OCI-LY1 (cell line): Measurements from ENCODE around the gene KRT2.

Source experiments
- H2AFZ ChIP-seq: fragments of 200-600 bp; sonication (generic), shearing (Covaris generic); 2 replicates; pipeline ENCODE4 v1.6.0; 2014; ENCODE audit warnings: antibody characterized with exemption, mild to moderate bottlenecking, low read length
- H3F3A ChIP-seq: fragments of 200-600 bp; sonication (generic), shearing (Covaris generic); 2 replicates; pipeline ENCODE4 v1.6.0; 2014; ENCODE audit warnings: mild to moderate bottlenecking, antibody characterized with exemption, low read length, moderate library complexity; ENCODE audit not compliant: insufficient read depth
- H3K27ac ChIP-seq: fragments of 200-600 bp; sonication (generic); 2 replicates; pipeline ENCODE4 v1.5.1; 2014; ENCODE audit warnings: low read length, mixed run types, mild to moderate bottlenecking, low read depth; ENCODE audit not compliant: poor library complexity, severe bottlenecking
- H3K27me3 ChIP-seq: fragments of 200-600 bp; sonication (generic); 2 replicates; pipeline ENCODE4 v1.6.0; 2014; ENCODE audit warnings: antibody characterized with exemption, mild to moderate bottlenecking, low read length, moderate library complexity; ENCODE audit not compliant: insufficient read depth
- H3K36me3 ChIP-seq: fragments of 200-600 bp; sonication (generic); 2 replicates; pipeline ENCODE4 v1.6.1; 2014; ENCODE audit warnings: mild to moderate bottlenecking, antibody characterized with exemption, low read length, moderate library complexity, mixed read lengths; ENCODE audit not compliant: insufficient read depth
- H3K4me1 ChIP-seq: fragments of 200-600 bp; sonication (generic); 2 replicates; pipeline ENCODE4 v1.5.1; 2014; ENCODE audit warnings: mild to moderate bottlenecking, low read length, moderate library complexity; ENCODE audit not compliant: insufficient read depth, severe bottlenecking
- H3K4me2 ChIP-seq: fragments of 200-600 bp; sonication (generic), shearing (Covaris generic); 2 replicates; pipeline ENCODE4 v1.6.1; 2014; ENCODE audit warnings: low read length
- H3K4me3 ChIP-seq: fragments of 200-600 bp; sonication (generic); 2 replicates; pipeline ENCODE4 v1.5.1; 2014; ENCODE audit warnings: low read length, low read depth, mild to moderate bottlenecking, mixed read lengths; ENCODE audit not compliant: poor library complexity, severe bottlenecking
- H3K79me2 ChIP-seq: fragments of 200-600 bp; shearing (Covaris generic); 2 replicates; pipeline ENCODE4 v1.6.1; 2016; ENCODE audit warnings: mixed run types, low read length, mixed read lengths; ENCODE audit not compliant: insufficient read depth
- H3K9ac ChIP-seq: fragments of 200-600 bp; sonication (generic), shearing (Covaris generic); 2 replicates; pipeline ENCODE4 v1.6.1; 2014; ENCODE audit warnings: mild to moderate bottlenecking, low read length, mixed read lengths
- H3K9me2 ChIP-seq: fragments of 200-600 bp; sonication (generic), shearing (Covaris generic); 2 replicates; pipeline ENCODE4 v1.6.1; 2014; ENCODE audit warnings: low read depth, mild to moderate bottlenecking, low read length, mixed read lengths
- H3K9me3 ChIP-seq: fragments of 200-600 bp; shearing (Covaris generic); 2 replicates; pipeline ENCODE4 v1.6.1; 2014; ENCODE audit warnings: low read length, mixed read lengths
- H4K20me1 ChIP-seq: fragments of 200-600 bp; sonication (generic), shearing (Covaris generic); 2 replicates; pipeline ENCODE4 v1.6.0; 2016; ENCODE audit warnings: mild to moderate bottlenecking, low read length; ENCODE audit not compliant: insufficient read depth
- CTCF ChIP-seq: fragments of 200-600 bp; sonication (generic), shearing (Covaris generic); IDR thresholded peaks from 2 replicates; pipeline ENCODE4 v1.5.1; 2017; ENCODE audit warnings: mild to moderate bottlenecking, antibody characterized with exemption, low read length, moderate library complexity, mixed read lengths
- EZH2 ChIP-seq: fragments of 200-600 bp; sonication (generic), shearing (Covaris generic); IDR thresholded peaks from 2 replicates; pipeline ENCODE4 v1.8.0; 2017; ENCODE audit warnings: borderline replicate concordance, mixed run types, mild to moderate bottlenecking, antibody characterized with exemption, low read length, moderate library complexity, mixed read lengths

The KRT2 gene

GRCh38 chr12:52616680-52617402 is 35.2 kb downstream of the KRT2 start:
- H4K20me1 ChIP-seq = no peaks in the 10 kb centered on the region
- TF ChIP-seq EZH2 = no peak
- TF ChIP-seq CTCF = no peak
- no peak overlapping the region for H2AFZ ChIP-seq
- no peaks in the 10 kb centered on the region for H3K4me1 ChIP-seq
- no peaks in the 10 kb centered on the region for H3K9me2 ChIP-seq
- H3K4me3 ChIP-seq = no peak overlapping the region
- H3K36me3 ChIP-seq = no peaks in the 10 kb centered on the region
- H3K9me3 ChIP-seq = no peaks in the 10 kb centered on the region
- no peaks in the 10 kb centered on the region for H3K79me2 ChIP-seq
- H3K27me3 ChIP-seq = no peaks in the 10 kb centered on the region
- H3K27ac ChIP-seq = no peak overlapping the region
- no peak overlapping the region for H3K9ac ChIP-seq
- H3K4me2 ChIP-seq = no peak overlapping the region
- no peaks in the 10 kb centered on the region for H3F3A ChIP-seq

GRCh38 chr12:52615912-52616311 is 36.1 kb downstream of the KRT2 start:
- Histone ChIP-seq H3K4me2 (no peak overlapping the region), H4K20me1 (no peaks in the 10 kb centered on the region), H3F3A (no peaks in the 10 kb centered on the region)

GRCh38 chr12:52615208-52615868 is 36.7 kb downstream of the KRT2 start:
- no peaks in the 10 kb centered on the region for H3K79me2 ChIP-seq
- H3K9me2 ChIP-seq = no peaks in the 10 kb centered on the region
- no peaks in the 10 kb centered on the region for H3K9me3 ChIP-seq
- TF ChIP-seq CTCF (no peak), EZH2 (no peak)
- no peak overlapping the region for H2AFZ ChIP-seq
- no peaks in the 10 kb centered on the region for H3K27me3 ChIP-seq
- no peak overlapping the region for H3K27ac ChIP-seq
- H4K20me1 ChIP-seq = no peaks in the 10 kb centered on the region
- no peak overlapping the region for H3K4me3 ChIP-seq
- H3K9ac ChIP-seq = no peak overlapping the region
- no peak overlapping the region for H3K4me2 ChIP-seq
- no peaks in the 10 kb centered on the region for H3F3A ChIP-seq
- H3K4me1 ChIP-seq = no peaks in the 10 kb centered on the region
- H3K36me3 ChIP-seq = no peaks in the 10 kb centered on the region

More at GRCh38 chr12:52615912-52616311, 36.1 kb downstream of the KRT2 start:
- Histone ChIP-seq H3K27ac (no peak overlapping the region), H3K36me3 (no peaks in the 10 kb centered on the region), H3K9me3 (no peaks in the 10 kb centered on the region), H3K27me3 (no peaks in the 10 kb centered on the region), H3K79me2 (no peaks in the 10 kb centered on the region), H3K4me3 (no peak overlapping the region), H2AFZ (no peak overlapping the region), H3K9ac (no peak overlapping the region), H3K4me1 (no peaks in the 10 kb centered on the region), H3K9me2 (no peaks in the 10 kb centered on the region)
- no peak for TF ChIP-seq CTCF
- TF ChIP-seq EZH2 = no peak
